DMS79 (cell line): ENCODE results near the gene PACRG.

Experiments used
- DNase-seq: peaks from one replicate; lab custom pipeline; 2025; lab: John Stamatoyannopoulos, UW

The PACRG gene

GRCh38 chr6:162785632-162786242 is 58.0 kb downstream of the PACRG start:
- DNase-seq: no peak

GRCh38 chr6:162798546-162799266 is 70.9 kb downstream of the PACRG start:
- no peak for DNase-seq

DNA sequence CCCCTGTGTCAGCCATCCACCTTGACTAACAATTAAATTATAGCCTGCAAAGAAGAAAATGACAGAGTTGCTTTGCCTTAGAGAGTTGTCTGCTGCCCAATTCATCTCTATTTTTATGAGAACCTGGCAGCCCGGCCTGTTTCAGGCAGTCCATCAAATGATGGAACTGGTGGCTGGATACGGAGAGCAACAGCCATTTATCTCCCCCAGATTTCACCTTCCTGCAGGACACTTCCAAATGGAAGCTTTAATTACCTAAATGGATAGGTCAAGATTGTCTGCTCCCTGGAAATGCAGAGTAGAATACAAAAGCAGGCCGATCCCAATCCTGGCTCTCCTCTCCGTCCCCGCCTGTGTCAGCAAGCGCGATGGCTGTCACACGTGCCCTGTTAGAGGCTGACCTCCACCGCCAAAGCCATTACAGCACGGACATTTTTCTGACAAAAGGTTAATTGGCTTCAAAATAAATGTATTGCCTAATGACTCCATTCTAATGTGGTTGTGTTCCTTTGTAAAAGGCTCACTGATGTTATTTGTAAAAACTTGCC is 86.7 kb downstream of the PACRG start:
- no peak for DNase-seq

- no peak for DNase-seq
Observed at GRCh38 chr6:162817196-162817595, 89.4 kb downstream of the PACRG start.

DNA sequence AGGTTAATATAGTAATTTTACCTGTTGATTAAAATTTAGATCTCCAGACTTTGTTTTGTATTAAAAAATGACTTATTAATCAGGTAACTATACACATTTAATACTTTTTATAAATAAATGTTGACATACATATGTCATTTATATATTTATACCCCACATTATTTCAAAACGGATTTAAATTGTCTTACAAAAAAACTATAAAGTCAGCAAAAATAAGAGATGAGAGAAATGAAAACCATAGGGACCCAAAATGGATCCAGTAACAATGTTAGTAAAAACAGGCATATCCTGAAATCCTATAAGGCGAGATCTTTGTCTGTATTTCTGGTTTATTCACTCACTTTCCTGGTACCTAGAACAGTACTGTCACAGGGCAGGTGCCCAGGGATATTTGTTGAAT is 91.5 kb downstream of the PACRG start:
- DNase-seq: no peak

DNA sequence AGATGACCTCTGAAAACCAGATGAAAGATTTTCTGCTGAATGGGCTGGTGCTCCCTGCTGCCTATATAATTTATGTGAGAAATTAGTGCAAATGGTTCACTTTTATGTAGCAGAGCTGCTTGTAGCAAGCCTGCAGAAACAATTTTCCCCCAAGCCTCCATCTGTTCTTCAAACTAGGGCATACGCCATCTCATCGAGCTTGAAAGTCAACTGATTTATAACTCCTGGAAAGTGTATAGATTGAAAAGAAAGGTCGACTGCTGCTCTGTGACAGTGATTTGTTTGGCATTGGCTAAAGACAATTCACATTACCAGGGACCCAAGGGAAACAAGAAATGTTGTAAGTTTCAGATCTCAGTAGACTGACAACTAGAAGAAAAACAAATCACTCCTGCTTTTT is 93.3 kb downstream of the PACRG start:
- no peak for DNase-seq

- DNase-seq: no peak
Observed at GRCh38 chr6:162825597-162825996, 97.8 kb downstream of the PACRG start.

- DNase-seq: no peak
Observed at GRCh38 chr6:162829013-162829742, 101.4 kb downstream of the PACRG start.

GRCh38 chr6:162833776-162834175 is 106.0 kb downstream of the PACRG start:
- no peak for DNase-seq

- no peak for DNase-seq
Observed at GRCh38 chr6:162845972-162846371, 118.2 kb downstream of the PACRG start.

DNA sequence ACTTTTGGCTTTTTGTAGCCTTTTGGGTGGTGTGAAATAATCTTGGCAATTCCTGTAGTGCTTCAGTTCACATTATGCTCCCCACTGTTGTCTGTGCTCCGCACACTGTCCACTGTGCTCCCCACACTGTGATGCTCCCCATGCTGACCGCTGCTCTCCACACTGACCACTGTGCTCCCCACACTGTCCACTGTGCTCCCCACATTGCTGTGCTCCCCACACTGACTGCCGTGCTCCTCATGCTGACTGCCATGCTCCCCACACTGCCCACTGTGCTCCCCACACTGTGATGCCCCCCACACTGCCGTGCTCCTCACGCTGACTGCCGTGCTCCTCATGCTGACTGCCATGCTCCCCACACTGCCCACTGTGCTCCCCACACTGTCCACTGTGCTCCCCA is 118.9 kb downstream of the PACRG start:
- no peak for DNase-seq

DNA sequence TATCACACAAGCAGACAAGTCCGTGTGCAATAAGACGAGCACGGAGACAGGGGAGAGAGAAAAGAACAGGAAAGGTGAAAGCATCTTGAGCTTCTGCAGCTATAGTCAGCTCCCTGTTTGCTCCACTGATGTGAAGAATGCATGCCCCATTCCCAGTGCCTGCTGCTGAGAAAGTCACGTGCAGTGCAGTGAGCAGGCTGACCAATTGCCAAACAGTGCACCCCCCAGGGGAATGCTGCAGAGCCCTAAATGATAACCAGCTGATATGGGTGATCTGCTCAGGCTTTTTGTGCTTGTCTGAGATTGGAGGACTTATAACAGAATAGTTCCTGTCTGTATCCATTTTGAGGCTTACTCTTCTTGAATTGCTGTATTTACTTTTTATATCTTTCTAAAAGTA is 121.5 kb downstream of the PACRG start:
- DNase-seq: no peak

DNA sequence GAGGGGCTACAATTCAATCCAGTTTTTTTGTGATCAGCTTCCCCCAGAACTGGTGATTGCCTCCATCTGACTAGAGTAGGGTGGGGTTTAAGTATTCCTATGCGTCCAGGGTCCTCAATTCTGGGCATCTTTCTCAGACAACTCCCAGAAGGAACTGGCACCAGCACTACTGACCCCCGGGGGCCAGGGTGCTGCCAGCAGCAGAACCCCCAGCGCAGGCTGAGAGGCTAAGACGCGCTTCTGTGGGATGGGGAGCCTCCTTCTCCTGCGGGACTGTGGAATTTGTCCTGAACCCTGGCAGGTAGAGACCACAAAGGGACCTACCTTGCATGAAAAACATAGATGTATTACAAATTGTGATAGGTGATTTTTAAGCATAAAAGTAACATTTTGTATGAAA is 124.4 kb downstream of the PACRG start:
- DNase-seq: no peak

DNA sequence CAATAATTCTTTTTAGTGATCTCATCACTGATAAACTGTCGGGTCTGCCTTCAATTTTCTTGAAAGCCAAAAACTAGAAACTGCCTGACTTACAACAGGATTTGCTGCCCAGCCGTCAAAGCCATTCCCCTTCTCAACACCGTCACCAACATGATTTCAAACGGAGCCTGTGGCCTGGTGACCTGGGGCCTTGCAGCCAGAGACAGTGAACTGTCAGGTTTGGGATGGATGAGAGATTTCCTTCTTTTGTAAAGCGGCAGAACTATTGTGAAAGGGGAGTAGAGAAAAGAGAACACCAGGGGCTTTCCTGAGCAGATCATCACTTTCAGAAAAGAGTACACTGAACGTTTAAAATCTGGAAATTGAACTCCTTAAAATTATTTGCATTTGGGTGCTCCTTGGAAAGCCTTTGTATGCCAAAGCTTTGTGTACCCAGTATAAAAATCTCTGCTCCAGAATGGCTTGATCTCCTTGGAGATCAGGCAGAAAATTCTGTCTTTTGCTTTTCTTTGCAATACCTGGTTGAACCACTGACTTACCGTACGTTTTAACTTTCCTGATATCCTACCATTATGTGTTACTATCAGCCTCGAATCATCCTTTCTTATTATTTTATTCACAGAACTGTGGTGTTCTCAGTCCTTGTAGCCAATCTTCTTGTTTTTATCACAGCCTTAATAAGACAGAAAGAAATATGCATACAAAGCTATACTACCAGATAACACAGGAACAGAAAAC is 125.2 kb downstream of the PACRG start:
- no peak for DNase-seq

DNA sequence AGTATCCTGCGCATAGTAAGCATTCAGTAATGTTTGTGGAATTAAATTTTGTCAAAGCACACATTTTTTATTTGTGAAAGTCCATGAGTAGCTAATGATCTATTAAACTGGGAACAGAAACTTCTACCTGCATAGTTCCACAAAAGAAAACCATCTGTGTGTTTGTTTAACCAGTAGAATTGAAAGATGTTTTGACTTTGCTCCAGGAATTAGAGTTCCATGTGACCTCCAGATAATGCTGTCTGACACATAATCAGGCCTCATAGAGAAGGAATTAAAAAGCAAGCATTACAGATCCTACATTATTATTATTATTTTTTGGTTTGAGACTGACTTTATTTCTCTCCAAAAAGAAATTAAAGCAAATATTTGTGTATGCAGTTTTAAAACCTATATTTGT is 126.5 kb downstream of the PACRG start:
- DNase-seq: no peak

GRCh38 chr6:162854734-162855191 is 127.0 kb downstream of the PACRG start:
- DNase-seq: no peak

- no peak for DNase-seq
Observed at GRCh38 chr6:162856885-162857284, 129.1 kb downstream of the PACRG start.

DNA sequence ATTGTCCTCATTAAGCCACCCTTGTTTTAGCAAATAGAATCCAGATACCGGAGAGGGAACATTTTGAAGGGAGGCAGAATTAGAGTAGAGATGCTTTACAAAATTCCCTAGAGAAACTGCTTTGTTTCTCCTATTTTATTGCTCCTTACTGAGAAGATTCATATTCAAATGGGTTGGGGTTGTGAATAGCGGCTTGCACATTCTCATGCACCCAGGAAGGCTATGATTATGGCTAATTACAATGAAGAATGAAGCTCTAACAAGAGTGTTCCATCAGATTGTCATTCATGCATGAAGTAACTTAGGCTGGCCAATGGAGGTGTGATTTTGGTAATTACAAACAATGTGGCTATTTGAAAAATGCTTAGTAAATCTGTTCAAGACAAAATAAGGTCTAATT is 129.6 kb downstream of the PACRG start:
- DNase-seq: no peak

DNA sequence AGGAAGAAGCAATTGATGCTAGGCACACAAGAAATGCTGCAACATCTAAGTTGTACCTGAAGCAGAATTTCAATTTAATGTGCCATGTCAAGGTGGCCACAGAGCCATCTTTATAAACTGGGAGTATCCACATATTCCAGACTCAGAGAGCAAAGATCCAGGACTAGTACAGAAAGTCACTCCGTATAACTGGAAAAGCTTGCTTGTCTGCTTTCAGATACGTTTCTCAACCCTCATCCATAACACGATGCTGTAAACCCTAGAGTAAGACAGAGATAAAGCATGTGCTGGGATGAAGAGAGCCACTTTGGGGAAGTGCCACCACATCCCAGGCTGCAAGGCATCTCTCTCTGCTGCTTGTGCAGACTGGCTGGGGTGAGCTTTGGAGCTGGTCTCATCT is 134.7 kb downstream of the PACRG start:
- DNase-seq: no peak

GRCh38 chr6:162862941-162863340 is 135.2 kb downstream of the PACRG start:
- no peak for DNase-seq

DNA sequence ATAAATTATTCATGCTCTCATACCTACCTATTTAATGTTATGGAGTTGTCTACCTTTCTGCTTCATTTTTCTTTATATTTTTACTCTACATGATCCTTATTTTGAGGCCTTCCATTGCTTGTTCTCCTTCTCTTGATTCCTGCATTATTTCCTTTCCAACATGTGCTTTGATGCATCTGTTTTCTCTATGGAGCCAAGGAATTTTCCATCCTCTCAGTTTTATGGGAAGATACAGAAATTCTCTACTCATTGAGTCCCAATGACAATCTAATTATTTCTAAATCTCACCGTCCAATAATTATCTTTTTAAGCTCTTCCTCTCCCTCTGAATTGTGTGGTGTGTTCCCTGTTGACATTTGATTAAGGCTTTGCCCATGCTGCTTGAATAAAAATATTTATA is 136.0 kb downstream of the PACRG start:
- no peak for DNase-seq

GRCh38 chr6:162864911-162865310 is 137.1 kb downstream of the PACRG start:
- no peak for DNase-seq
